ENCODE results near the gene OR8B3. TPM values are rescaled to one million over a fixed set of nuclear protein-coding genes. Genes with fewer than 3 reads are reported as not detected.

Gene OR8B3
- polyA plus RNA-seq, 1 donor from 2014 or later: not detected

GRCh38 chr11:124441081-124441480 lies 42.3 kb upstream of the OR8B3 start:
- H3K79me2 ChIP-seq (replicated peaks; ENCODE audit: insufficient read depth, low read length): no peaks in the 10 kb centered on the region
- H3K27me3 ChIP-seq (ENCODE audit: insufficient read depth, low read depth, low read length): no peaks in the 10 kb centered on the region
- no peaks in the 10 kb centered on the region for H4K20me1 ChIP-seq (ENCODE audit: insufficient read depth)
- H3K9me3 ChIP-seq (ENCODE audit: low read length): no peaks in the 10 kb centered on the region
- H3F3A ChIP-seq (ENCODE audit: insufficient read depth, low read length, poor library complexity, severe bottlenecking): no peaks in the 10 kb centered on the region
- TF ChIP-seq RAD21 (conservative IDR thresholded peaks at IDR 0.05): no peak
- TF ChIP-seq TAF1 (IDR thresholded peaks at IDR 0.05; ENCODE audit: low read depth): no peak
- TF ChIP-seq CTCF (IDR thresholded peaks at IDR 0.05; ENCODE audit: poor library complexity, severe bottlenecking): no peak
- TF ChIP-seq EP300 (conservative IDR thresholded peaks at IDR 0.05; ENCODE audit: poor library complexity, severe bottlenecking): no peak
- no peak for TF ChIP-seq EZH2 (IDR thresholded peaks at IDR 0.05; ENCODE audit: borderline replicate concordance, insufficient read depth, low read length, poor library complexity, severe bottlenecking)
- TF ChIP-seq MXI1 (conservative IDR thresholded peaks at IDR 0.05; ENCODE audit: poor library complexity, severe bottlenecking): no peak
- no peaks in the 10 kb centered on the region for H3K36me3 ChIP-seq (ENCODE audit: insufficient read depth, low read length)
- no peaks in the 10 kb centered on the region for H3K9me2 ChIP-seq (ENCODE audit: insufficient read depth, low read length)
- H3K4me3 ChIP-seq (ENCODE audit: low read length): no peak overlapping the region
- H3K4me2 ChIP-seq (ENCODE audit: low read length): no peak overlapping the region
- H3K9ac ChIP-seq (ENCODE audit: low read length): no peak overlapping the region
- no peak overlapping the region for H2AFZ ChIP-seq (ENCODE audit: low read depth, low read length)
- no peak overlapping the region for H3K27ac ChIP-seq (ENCODE audit: low read length)

GRCh38 chr11:124440608-124441007 lies 41.8 kb upstream of the OR8B3 start:
- H3K9me2 ChIP-seq (ENCODE audit: insufficient read depth, low read length): no peaks in the 10 kb centered on the region
- no peaks in the 10 kb centered on the region for H4K20me1 ChIP-seq (ENCODE audit: insufficient read depth)
- no peaks in the 10 kb centered on the region for H3K36me3 ChIP-seq (ENCODE audit: insufficient read depth, low read length)
- H3K27ac ChIP-seq (ENCODE audit: low read length): no peak overlapping the region
- TF ChIP-seq MXI1 (conservative IDR thresholded peaks at IDR 0.05; ENCODE audit: poor library complexity, severe bottlenecking) (no peak), EZH2 (IDR thresholded peaks at IDR 0.05; ENCODE audit: borderline replicate concordance, insufficient read depth, low read length, poor library complexity, severe bottlenecking) (no peak), RAD21 (conservative IDR thresholded peaks at IDR 0.05) (no peak), CTCF (IDR thresholded peaks at IDR 0.05; ENCODE audit: poor library complexity, severe bottlenecking) (no peak), TAF1 (IDR thresholded peaks at IDR 0.05; ENCODE audit: low read depth) (no peak), EP300 (conservative IDR thresholded peaks at IDR 0.05; ENCODE audit: poor library complexity, severe bottlenecking) (no peak), SMC3 (conservative IDR thresholded peaks at IDR 0.05; ENCODE audit: poor library complexity) (no peak), POLR2AphosphoS5 (IDR thresholded peaks at IDR 0.05) (no peak), REST (IDR thresholded peaks at IDR 0.05; ENCODE audit: borderline replicate concordance) (no peak)
- H3K79me2 ChIP-seq (replicated peaks; ENCODE audit: insufficient read depth, low read length): no peaks in the 10 kb centered on the region
- no peak overlapping the region for H3K4me3 ChIP-seq (ENCODE audit: low read length)
- no peaks in the 10 kb centered on the region for H3K9me3 ChIP-seq (ENCODE audit: low read length)
- H3K4me2 ChIP-seq (ENCODE audit: low read length): no peak overlapping the region
- H3K9ac ChIP-seq (ENCODE audit: low read length): no peak overlapping the region
- no peaks in the 10 kb centered on the region for H3K27me3 ChIP-seq (ENCODE audit: insufficient read depth, low read depth, low read length)
- no peak overlapping the region for H2AFZ ChIP-seq (ENCODE audit: low read depth, low read length)
- no peaks in the 10 kb centered on the region for H3F3A ChIP-seq (ENCODE audit: insufficient read depth, low read length, poor library complexity, severe bottlenecking)

All from neural cell (in vitro differentiated cells).